BE2C (cell line): ENCODE results near the gene TAS2R5.
A peak's percentile ranks its signal among the peaks of the same experiment; 100 is the strongest.
"Not testable (repeated sequence)": the region's sequence is repeated elsewhere in the genome, so short reads cannot be mapped to it uniquely, and the experiment has no call there.

Source experiments
- DNase-seq: peaks from one replicate; pipeline ENCODE4 v3.0.0-alpha.2; 2020
- H3K27me3 ChIP-seq: fragments of 250-450 bp; sonication (Bioruptor Pico); 2 replicates; pipeline ENCODE4 v1.5.1; 2020; ENCODE audit warnings: mild to moderate bottlenecking
- H3K36me3 ChIP-seq: fragments of 250-450 bp; sonication (Bioruptor Pico); 2 replicates; pipeline ENCODE4 v1.5.1; 2020; ENCODE audit warnings: mild to moderate bottlenecking
- H3K4me1 ChIP-seq: fragments of 250-450 bp; sonication (Bioruptor Pico); 2 replicates; pipeline ENCODE4 v1.5.1; 2020
- H3K4me3 ChIP-seq: 2 replicates; pipeline ENCODE4 v1.5.1; 2011; ENCODE audit warnings: low read depth, low read length
- H3K9me3 ChIP-seq: fragments of 250-450 bp; sonication (Bioruptor Pico); 2 replicates; pipeline ENCODE4 v1.5.1; 2020
- CTCF ChIP-seq: IDR thresholded peaks from 2 replicates; pipeline ENCODE4 v1.5.1; 2012; ENCODE audit warnings: mild to moderate bottlenecking, low read depth, low read length

The TAS2R5 gene

GRCh38 chr7:141792526-141792925 is 2.5 kb downstream of the TAS2R5 start:
- no peak overlapping the region for H3K4me3 ChIP-seq
- DNase-seq: no peak
- H3K9me3 ChIP-seq: no peaks in the 10 kb centered on the region
- no peak for TF ChIP-seq CTCF
- H3K36me3 ChIP-seq: no peaks in the 10 kb centered on the region
- H3K27me3 ChIP-seq: no peaks in the 10 kb centered on the region
- H3K4me1 ChIP-seq: 0 out of 2 replicates have a peak, but pooled peaks cover 6% of the 10 kb centered on the region

GRCh38 chr7:141820067-141820466 is 30.1 kb downstream of the TAS2R5 start:
- no peak for DNase-seq
- no peak for TF ChIP-seq CTCF
- H3K4me1 ChIP-seq: no peaks in the 10 kb centered on the region

GRCh38 chr7:141822432-141822831 is 32.4 kb downstream of the TAS2R5 start:
- not testable (repeated sequence) for H3K4me1 ChIP-seq, H3K9me3 ChIP-seq, H3K4me3 ChIP-seq, DNase-seq, H3K36me3 ChIP-seq, H3K27me3 ChIP-seq

More at GRCh38 chr7:141820067-141820466, 30.1 kb downstream of the TAS2R5 start:
- Histone ChIP-seq H3K36me3 (no peaks in the 10 kb centered on the region), H3K4me3 (no peak overlapping the region), H3K9me3 (no peaks in the 10 kb centered on the region), H3K27me3 (no peaks in the 10 kb centered on the region)

- no peaks in the 10 kb centered on the region for H3K36me3 ChIP-seq
- peak; percentile 25 for DNase-seq
- no peak for TF ChIP-seq CTCF
- H3K9me3 ChIP-seq: no peaks in the 10 kb centered on the region
- no peaks in the 10 kb centered on the region for H3K27me3 ChIP-seq
- no peak overlapping the region for H3K4me3 ChIP-seq
- no peaks in the 10 kb centered on the region for H3K4me1 ChIP-seq
Observed at GRCh38 chr7:141837683-141838082, 47.7 kb downstream of the TAS2R5 start.

GRCh38 chr7:141838581-141838980 is 48.6 kb downstream of the TAS2R5 start:
- no peaks in the 10 kb centered on the region for H3K9me3 ChIP-seq
- TF ChIP-seq CTCF: no peak
- H3K4me1 ChIP-seq: no peaks in the 10 kb centered on the region
- H3K36me3 ChIP-seq: no peaks in the 10 kb centered on the region
- no peaks in the 10 kb centered on the region for H3K27me3 ChIP-seq
- H3K4me3 ChIP-seq: no peak overlapping the region
- no peak for DNase-seq

GRCh38 chr7:141839256-141839655 is 49.2 kb downstream of the TAS2R5 start:
- Histone ChIP-seq H3K4me3 (no peak overlapping the region), H3K27me3 (no peaks in the 10 kb centered on the region), H3K36me3 (no peaks in the 10 kb centered on the region), H3K4me1 (no peaks in the 10 kb centered on the region), H3K9me3 (no peaks in the 10 kb centered on the region)
- no peak for TF ChIP-seq CTCF
- no peak for DNase-seq

- H3K4me3 ChIP-seq: no peak overlapping the region
- TF ChIP-seq CTCF: no peak
- no peaks in the 10 kb centered on the region for H3K36me3 ChIP-seq
- no peaks in the 10 kb centered on the region for H3K4me1 ChIP-seq
- H3K9me3 ChIP-seq: no peaks in the 10 kb centered on the region
- DNase-seq: no peak
- H3K27me3 ChIP-seq: no peaks in the 10 kb centered on the region
Observed at GRCh38 chr7:141840708-141841107, 50.7 kb downstream of the TAS2R5 start.
